ENCODE measurements around the gene GNAO1. TPM values are rescaled to one million over a fixed set of nuclear protein-coding genes. Genes with fewer than 3 reads are reported as not detected.

The GNAO1 gene
- total RNA-seq, 6 experiments from 2014 or later: 18.2 to 45.1 (median 21.5) TPM

- WGBS (ENCODE audit: insufficient coverage, low coverage, low lambda C conversion rate, missing lambda C conversion rate): 85% methylated on average over 10 of the region's 25 CpGs
- Histone ChIP-seq H3K36me3 (no peaks in the 10 kb centered on the region), H3K4me1 (peaks cover 0 to 28% (median 13%) of the 10 kb centered on the region in 4 donors), H3K9me3 (no peaks in the 10 kb centered on the region), H3K4me3 (no peak overlapping the region), H3K27ac (no peak overlapping the region), H3K27me3 (no peaks in the 10 kb centered on the region)
- intact Hi-C loops (cut with DNase I): no loop called here
- ATAC-seq (peak in 1 of 4 donors; percentile 8), DNase-seq (peak in 1 of 3 donors; percentile 49)
- TF ChIP-seq CTCF (IDR thresholded peaks at IDR 0.05) (no peak), POLR2A (IDR thresholded peaks at IDR 0.05) (no peak)
These were observed 157.1 kb downstream of the GNAO1 start for GRCh38 chr16:56348168-56349085.

- intact Hi-C loops (cut with DNase I): no loop called here
These were observed 157.8 kb downstream of the GNAO1 start for GRCh38 chr16:56349086-56349415.

GRCh38 chr16:56349711-56350161 lies 158.4 kb downstream of the GNAO1 start:
- 42% methylated on average over 11 of the region's 16 CpGs for WGBS (ENCODE audit: insufficient coverage, low coverage, low lambda C conversion rate, missing lambda C conversion rate)
- DNase-seq: peak; percentile 54 to 85 (median 80)
- Histone ChIP-seq H3K4me3 (no peak overlapping the region), H3K36me3 (no peaks in the 10 kb centered on the region), H3K4me1 (peaks cover 0 to 24% (median 8%) of the 10 kb centered on the region in 4 donors), H3K9me3 (no peaks in the 10 kb centered on the region), H3K27me3 (no peaks in the 10 kb centered on the region), H3K27ac (no peak overlapping the region)
- intact Hi-C loops (cut with DNase I): no loop called here
- peak; percentile 52 to 70 (median 58) for ATAC-seq
- TF ChIP-seq CTCF (IDR thresholded peaks at IDR 0.05) (no peak), POLR2A (IDR thresholded peaks at IDR 0.05) (no peak)

More at GRCh38 chr16:56349086-56349415, 157.8 kb downstream of the GNAO1 start:
- Histone ChIP-seq H3K4me1 (peaks cover 0 to 28% (median 11%) of the 10 kb centered on the region in 4 donors), H3K27me3 (no peaks in the 10 kb centered on the region), H3K27ac (no peak overlapping the region), H3K36me3 (no peaks in the 10 kb centered on the region), H3K4me3 (no peak overlapping the region), H3K9me3 (no peaks in the 10 kb centered on the region)
- ATAC-seq (no peak), DNase-seq (peak in 1 of 3 donors; percentile 40)
- no CpG with 5 or more reads among the region's 2 CpGs for WGBS (ENCODE audit: insufficient coverage, low coverage, low lambda C conversion rate, missing lambda C conversion rate)
- TF ChIP-seq POLR2A (IDR thresholded peaks at IDR 0.05) (no peak), CTCF (IDR thresholded peaks at IDR 0.05) (no peak)

GRCh38 chr16:56350491-56351405 lies 159.5 kb downstream of the GNAO1 start:
- no peaks in the 10 kb centered on the region for H3K36me3 ChIP-seq
- intact Hi-C loops (cut with DNase I): no loop called here
- H3K4me1 ChIP-seq: peaks cover 0 to 14% (median 4%) of the 10 kb centered on the region in 4 donors
- no peak for ATAC-seq
- no peaks in the 10 kb centered on the region for H3K27me3 ChIP-seq
- no peaks in the 10 kb centered on the region for H3K9me3 ChIP-seq
- H3K4me3 ChIP-seq: no peak overlapping the region
- 89% methylated on average over 10 of the region's 22 CpGs for WGBS (ENCODE audit: insufficient coverage, low coverage, low lambda C conversion rate, missing lambda C conversion rate)
- no peak overlapping the region for H3K27ac ChIP-seq
- DNase-seq: peak in 2 of 3 donors; percentile 10 to 39
- TF ChIP-seq CTCF (IDR thresholded peaks at IDR 0.05) (no peak), POLR2A (IDR thresholded peaks at IDR 0.05) (no peak)
